Stimulated activated naive CD4-positive, alpha-beta T cell treated with Interleukin-2 at 50 U/mL for 16 hours (primary cell): Measurements from ENCODE around the gene HLX.

Source experiments
- DNase-seq: peaks from one replicate; lab custom pipeline; 2025; lab: John Stamatoyannopoulos, UW

The HLX gene

GRCh38 chr1:220925707-220926106 is 46.5 kb downstream of the HLX start:
- DNase-seq, result no peak

DNA sequence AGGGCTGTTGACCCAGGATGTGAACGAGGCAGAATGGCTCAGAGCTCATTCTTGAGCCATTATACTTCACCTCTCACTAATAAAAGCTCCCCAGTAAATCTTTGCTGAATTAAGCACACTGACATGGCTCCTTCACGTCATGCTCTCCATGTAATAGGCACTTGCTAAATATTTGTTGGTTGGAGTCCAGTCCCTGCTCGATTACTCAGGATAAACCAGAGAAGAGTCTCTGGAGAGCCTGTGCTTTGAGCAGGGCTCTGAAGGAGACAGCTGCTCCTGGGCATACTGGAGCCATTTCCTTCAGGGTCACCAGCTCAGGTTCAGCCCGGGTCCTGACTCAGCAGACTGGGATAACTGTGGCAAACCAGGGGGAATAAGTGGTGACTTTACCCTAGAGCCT is 46.9 kb downstream of the HLX start:
- DNase-seq, result no peak

- no peak for DNase-seq
Observed at GRCh38 chr1:220927442-220927841, 48.2 kb downstream of the HLX start.

- DNase-seq, result no peak
Observed at GRCh38 chr1:220928320-220928719, 49.1 kb downstream of the HLX start.

- DNase-seq, result no peak
Observed at GRCh38 chr1:220928725-220929300, 49.6 kb downstream of the HLX start.

DNA sequence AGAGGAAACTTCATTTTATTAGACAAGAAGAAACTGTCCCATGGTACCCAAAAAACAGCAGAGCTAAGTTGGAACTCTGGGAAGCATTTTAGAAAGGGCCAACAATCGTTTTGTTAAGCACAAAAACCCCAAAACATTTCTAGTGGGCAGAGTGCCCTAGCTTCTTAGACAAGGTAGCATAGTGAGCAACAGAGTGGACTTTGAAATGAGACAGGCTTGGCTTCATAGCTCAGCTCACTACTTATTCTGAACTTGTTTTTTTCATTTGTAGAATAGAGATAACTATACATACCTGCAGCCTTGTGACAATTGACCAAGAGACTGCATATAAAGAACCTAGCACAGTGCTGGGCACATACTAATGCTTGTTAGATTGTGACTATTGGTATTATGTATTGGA is 50.1 kb downstream of the HLX start:
- no peak for DNase-seq
